Measurements from ENCODE around the gene RPS6KA4. TPM values are rescaled to one million over a fixed set of nuclear protein-coding genes. Genes with fewer than 3 reads are reported as not detected.
"Not testable (repeated sequence)": the region's sequence is repeated elsewhere in the genome, so short reads cannot be mapped to it uniquely, and the experiment has no call there.

Gene RPS6KA4
- total RNA-seq, 1 donor from 2014 or later: 9.7 TPM

DNA sequence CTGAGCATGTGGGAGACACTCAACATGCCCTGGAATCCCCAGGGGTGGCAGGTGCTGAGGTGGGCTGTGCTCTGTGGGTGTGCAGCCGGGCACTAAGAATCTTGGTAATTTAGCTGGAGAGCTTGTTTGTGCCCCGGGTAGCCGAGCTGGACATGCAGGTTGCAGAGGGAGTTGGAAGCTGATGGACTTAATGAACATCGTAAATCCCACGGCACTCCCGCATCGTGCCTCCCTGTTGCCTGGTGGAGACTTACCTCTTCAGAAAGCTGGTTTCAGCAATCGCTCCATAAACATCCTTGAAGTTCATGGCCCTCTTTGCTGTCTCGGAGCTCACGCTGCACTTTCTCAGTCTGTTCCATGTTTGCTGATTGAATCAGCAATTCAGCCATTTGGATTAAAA lies 29.9 kb downstream of the RPS6KA4 start:
- no peak for DNase-seq

DNA sequence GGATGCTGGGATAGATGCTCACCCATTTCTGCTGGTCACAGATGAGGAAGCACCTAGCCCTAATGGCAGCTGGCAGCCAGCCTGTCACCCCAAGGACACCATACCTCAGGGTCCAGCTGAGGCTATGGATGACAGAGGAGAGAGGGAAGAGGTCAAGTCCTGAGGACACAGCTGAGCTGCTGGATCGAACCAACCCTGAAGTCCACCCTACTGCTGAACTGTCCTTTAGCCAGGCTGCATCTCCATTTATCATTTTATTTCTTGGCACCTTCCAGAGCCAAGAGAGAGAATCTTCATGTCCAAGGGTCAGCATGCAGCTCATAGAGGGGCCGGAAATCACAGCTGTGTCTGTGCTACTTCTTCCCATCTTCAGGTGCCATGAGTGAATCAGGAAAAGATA lies 30.9 kb downstream of the RPS6KA4 start:
- no peak for DNase-seq

DNA sequence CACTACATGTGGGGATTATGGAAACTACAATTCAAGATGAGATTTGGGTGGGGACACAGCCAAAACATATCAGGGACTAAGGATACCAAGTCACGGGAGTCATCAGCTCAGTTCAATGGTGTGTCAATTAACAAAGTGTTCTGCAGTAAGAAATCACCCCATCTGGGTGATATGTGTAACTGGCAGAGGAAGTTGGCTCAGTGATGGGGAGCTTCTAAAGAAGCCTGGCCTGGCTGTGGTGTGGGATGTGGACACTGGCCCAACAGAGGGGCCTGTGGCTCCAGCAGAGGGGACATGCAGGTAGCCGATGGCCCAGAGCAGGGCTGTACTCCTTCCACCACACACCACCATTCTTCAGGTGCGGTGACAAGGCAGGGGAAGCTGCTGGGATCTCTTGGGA lies 31.6 kb downstream of the RPS6KA4 start:
- no peak for DNase-seq

DNA sequence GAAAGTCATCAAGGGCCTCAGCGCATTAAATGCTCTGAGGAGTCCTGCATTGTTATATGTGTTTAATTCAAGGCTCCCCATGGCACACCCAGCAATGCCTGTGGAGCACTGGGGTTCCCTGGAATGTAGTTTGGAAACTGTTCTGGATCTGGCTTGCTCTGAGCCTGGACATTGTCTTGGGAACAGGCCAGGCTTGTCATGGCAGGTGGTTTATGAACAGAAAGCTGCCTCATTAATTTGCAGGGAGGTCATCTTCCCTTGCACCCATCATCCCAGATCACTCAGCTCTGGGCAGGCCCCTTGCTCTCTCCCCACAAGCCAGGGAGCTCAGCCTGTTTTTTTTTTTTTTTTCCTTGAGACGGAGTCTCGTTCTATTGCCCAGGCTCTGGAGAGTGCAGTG lies 32.9 kb downstream of the RPS6KA4 start:
- DNase-seq: no peak

DNA sequence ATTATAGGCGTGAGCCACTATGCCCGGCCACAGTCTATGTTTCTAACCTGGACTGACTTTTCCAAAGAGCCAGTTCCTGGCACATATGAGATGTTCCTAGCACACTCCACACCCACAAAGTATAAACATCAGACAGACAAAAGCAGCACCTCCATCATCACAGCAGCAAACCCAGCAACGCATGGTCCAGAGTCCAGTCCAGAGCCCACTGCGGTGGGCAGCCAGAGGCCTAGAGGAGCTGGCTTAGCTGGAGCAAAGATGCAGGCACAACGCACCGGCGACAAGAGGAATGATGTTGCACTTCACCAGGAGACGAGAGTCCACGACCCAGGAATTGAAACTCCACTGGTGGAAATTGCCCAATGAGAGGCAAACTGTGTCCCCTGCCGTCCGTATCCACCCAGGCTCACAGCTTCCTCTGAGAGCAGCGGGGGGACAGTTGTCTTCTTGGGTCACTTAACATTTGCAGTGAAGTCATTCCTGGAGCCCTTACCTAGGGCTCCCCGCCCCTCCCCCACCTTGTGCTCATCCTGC lies 36.6 kb downstream of the RPS6KA4 start:
- DNase-seq: no peak

GRCh38 chr11:64396079-64396591 lies 37.2 kb downstream of the RPS6KA4 start:
- DNase-seq: no peak

DNA sequence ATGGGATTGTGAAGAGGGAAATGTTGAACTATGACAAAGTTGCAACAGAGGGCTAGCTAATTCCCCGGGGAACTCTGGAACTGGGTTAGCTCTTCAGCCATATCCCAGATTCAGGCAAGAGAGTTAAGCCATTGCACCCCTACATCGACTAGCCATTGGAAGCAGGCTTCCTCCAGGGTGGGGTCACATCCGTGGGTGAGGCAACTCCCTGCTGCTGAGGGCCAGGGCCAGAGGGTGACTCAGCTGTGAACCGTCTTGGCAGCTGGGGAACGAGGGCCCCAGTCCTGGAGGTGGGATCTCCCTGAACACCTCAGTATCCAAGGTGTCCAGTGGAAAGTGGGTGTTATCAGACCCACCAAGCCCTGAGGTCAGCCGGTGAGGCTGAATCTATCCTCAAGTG lies 41.1 kb downstream of the RPS6KA4 start:
- DNase-seq: no peak

DNA sequence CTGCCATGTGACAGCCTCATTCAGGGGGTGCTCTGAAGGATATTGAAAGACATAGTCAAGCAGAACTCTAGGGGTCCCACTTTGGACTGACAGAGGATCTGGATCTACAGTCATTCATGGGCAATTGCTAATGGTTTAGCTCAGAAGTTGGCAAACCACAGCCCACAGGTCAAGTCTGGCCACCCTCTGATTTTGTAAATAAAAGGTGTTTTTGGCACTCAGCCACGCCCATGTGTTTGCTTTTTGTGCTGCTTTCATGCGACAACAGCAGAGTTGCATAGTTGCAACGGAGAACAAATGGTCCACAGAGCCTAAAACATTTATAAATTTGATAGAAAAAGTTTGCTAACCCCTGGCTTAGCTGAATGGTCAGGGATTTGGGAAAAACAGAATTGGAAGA lies 41.7 kb downstream of the RPS6KA4 start:
- DNase-seq: no peak

- no peak for DNase-seq
These were observed 42.8 kb downstream of the RPS6KA4 start for GRCh38 chr11:64401775-64402174.

- DNase-seq: no peak
These were observed 44.1 kb downstream of the RPS6KA4 start for GRCh38 chr11:64403106-64403505.

- no peak for DNase-seq
These were observed 47.4 kb downstream of the RPS6KA4 start for GRCh38 chr11:64406221-64406946.

DNA sequence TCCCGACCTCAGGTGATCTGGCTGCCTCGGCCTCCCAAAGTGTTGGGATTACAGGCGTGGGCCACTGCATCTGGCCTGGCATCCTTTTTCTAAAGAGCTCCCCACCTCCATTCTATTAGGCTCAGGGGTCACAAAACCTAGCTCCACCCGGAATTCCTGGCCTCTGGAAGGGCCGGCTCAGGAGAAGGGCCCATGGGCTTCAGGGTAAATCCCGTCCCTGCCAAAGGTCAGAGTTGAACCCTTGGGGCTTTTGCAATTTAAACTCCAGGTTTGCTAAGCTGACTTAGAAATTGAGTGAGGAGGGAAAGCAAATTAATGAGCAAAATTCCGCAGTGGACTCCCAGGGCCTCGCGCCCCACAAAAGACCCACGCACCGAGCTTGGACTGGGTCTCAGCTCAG lies 48.3 kb downstream of the RPS6KA4 start:
- no peak for DNase-seq

DNA sequence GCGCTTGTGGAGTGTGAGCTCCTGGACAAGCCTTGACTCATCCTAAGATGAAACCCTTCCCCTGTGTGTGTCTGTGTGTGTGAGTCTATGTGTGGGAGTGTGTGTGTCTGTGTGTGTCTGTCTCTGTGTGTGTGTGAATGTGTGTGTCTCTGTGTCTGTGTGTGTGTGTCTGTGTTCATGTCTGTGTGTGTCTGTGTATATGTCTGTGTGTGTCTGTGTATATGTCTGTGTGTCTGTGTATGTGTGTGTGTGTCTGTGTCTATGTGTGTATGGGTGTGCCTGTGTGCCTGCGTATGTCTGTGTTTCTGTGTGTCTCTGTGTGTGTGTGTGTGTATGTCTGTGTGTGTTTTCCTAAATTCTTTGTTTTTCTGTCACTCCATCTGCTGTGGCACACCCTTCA lies 48.7 kb downstream of the RPS6KA4 start:
- no peak for DNase-seq

- DNase-seq: no peak
These were observed 50.3 kb downstream of the RPS6KA4 start for GRCh38 chr11:64409278-64409677.

GRCh38 chr11:64409707-64410403 lies 50.9 kb downstream of the RPS6KA4 start:
- DNase-seq: no peak

DNA sequence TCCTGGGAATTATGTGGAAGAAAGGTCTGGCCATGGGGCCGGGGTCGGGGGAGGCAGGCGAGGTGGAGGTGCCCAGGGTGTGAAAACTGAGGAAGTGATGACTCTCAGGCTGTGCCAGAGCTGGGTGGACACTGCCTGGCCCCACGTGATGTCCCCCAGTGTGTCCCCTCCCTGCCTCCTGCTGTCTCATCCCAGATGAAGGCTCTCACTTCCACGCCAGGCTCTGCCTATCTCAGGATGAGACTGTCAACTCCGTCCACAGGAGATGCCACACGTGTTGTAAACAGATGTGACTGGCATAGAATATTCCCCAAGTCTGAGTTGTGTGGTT lies 51.4 kb downstream of the RPS6KA4 start:
- no peak for DNase-seq

DNA sequence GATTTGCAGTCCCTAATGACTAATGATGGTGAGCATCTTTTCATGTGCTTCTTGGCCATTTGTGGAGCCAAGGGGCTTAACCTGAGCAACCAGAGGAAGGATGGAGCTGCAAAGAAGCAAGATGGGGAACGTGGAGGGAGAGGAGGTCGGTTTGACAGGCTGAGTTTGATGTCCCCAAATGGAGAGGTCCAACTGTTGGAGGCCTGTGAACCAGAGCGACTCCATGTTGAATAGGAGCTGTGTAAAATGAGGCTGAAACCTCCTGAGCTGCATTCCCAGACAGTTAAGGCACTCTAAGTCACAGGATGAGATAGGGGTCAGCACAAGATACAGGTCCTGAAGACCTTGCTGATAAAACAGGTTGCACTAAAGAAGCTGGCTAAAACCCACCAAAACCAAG lies 54.5 kb downstream of the RPS6KA4 start:
- DNase-seq: no peak

- no peak for DNase-seq
These were observed 56.3 kb downstream of the RPS6KA4 start for GRCh38 chr11:64415286-64415685.

DNA sequence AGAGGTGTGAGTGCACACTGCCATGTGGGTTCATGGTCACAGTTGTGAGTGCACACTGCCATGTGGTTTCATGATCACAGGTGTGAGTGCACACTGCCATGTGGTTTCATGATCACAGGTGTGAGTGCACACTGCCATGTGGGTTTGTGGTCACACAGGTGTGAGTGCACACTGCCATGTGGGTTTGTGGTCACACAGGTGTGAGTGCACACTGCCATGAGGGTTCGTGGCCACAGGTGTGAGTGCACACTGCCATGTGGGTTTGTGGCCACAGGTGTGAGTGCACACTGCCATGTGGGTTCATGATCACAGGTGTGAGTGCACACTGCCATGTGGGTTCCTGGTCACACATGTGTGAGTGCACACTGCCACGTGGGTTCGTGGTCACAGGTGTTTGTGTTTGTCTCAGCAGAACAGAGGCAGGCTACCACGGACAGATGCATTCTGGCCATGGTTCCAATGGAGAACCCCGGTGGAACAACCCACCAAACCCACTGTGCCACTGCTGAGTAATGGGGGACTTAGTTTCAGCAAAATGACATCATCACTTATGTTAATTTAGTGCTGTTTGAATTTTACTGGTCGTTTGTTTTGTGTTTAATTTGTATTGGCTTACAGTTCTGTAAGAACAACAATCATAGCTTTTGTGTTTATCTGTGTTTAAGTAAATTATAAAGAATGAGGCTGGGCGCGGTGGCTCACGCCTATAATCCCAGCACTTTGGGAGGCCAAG lies 57.2 kb downstream of the RPS6KA4 start:
- DNase-seq: no peak

- not testable (repeated sequence) for DNase-seq
These were observed 59.3 kb downstream of the RPS6KA4 start for GRCh38 chr11:64418233-64418632.

DNA sequence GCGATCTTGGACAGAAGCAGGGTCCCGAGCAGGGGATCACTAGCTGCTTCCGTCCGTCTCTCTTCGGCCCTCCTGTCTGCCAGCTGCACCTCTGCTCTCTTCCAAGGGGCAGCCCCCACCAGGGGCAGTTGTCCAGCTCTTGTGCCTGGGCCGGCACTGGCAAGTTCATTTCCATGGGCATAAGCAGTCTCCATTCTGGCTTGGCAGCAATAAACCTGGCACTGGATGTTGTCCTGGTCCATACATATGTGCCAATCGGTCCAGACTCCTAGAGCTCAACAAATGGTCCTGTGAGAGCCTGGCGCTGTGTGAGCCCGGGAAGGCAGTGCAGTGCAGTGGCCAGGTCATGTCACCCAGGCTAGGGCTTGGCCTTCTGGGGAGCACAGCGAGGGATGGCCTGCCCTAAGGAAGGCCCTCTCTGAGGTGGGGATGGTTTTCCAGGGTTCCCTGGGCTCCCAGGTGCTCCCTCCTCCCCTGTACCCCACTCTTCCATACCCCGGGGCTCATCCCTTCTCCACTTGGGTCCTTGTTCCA lies 60.4 kb downstream of the RPS6KA4 start:
- DNase-seq: no peak

GRCh38 chr11:64419818-64420485 lies 61.0 kb downstream of the RPS6KA4 start:
- DNase-seq: no peak
